RWPE2 (cell line): Measurements from ENCODE around the gene RNF150.

Experiments
- ATAC-seq: fragments of 200-7000 bp; cut with Tn5 transposase; 3 replicates; pipeline ENCODE4 v1.9.1; 2021; ENCODE audit warnings: low read depth
- DNase-seq: peaks from one replicate; pipeline ENCODE4 v3.0.0-alpha.2; 2020; ENCODE audit warnings: low spot score
- H3K27ac ChIP-seq: fragments of 450-650 bp; 2 replicates; pipeline ENCODE4 v1.5.1; 2017; ENCODE audit warnings: mild to moderate bottlenecking; ENCODE audit not compliant: poor library complexity, severe bottlenecking
- H3K27me3 ChIP-seq: fragments of 250-450 bp; sonication (Bioruptor Pico); 2 replicates; pipeline ENCODE4 v1.5.1; 2021; ENCODE audit warnings: mild to moderate bottlenecking, moderate library complexity; ENCODE audit not compliant: insufficient read depth, poor library complexity, severe bottlenecking
- H3K36me3 ChIP-seq: fragments of 250-450 bp; sonication (Bioruptor Pico); 2 replicates; pipeline ENCODE4 v1.5.1; 2020; ENCODE audit warnings: low read depth, mild to moderate bottlenecking, moderate library complexity
- H3K4me1 ChIP-seq: fragments of 250-450 bp; sonication (Bioruptor Pico); 2 replicates; pipeline ENCODE4 v1.5.1; 2021; ENCODE audit warnings: mild to moderate bottlenecking, moderate library complexity; ENCODE audit not compliant: insufficient read depth, poor library complexity, severe bottlenecking
- H3K4me3 ChIP-seq: fragments of 250-450 bp; sonication (Bioruptor Pico); 2 replicates; pipeline ENCODE4 v1.5.1; 2021; ENCODE audit warnings: mild to moderate bottlenecking, moderate library complexity; ENCODE audit not compliant: severe bottlenecking
- H3K9me3 ChIP-seq: fragments of 250-450 bp; sonication (Bioruptor Pico); 2 replicates; pipeline ENCODE4 v1.5.1; 2021; ENCODE audit warnings: mild to moderate bottlenecking, moderate library complexity; ENCODE audit not compliant: severe bottlenecking
- TF ChIP-seq, protein P1 (sequence below): fragments of 450-650 bp; IDR thresholded peaks from one replicate; pipeline ENCODE4 v1.5.1; 2017; ENCODE audit warnings: mild to moderate bottlenecking, moderate library complexity; ENCODE audit not compliant: poor library complexity, severe bottlenecking

Gene RNF150

GRCh38 chr4:141074098-141074878, 59.0 kb downstream of the RNF150 start:
- Histone ChIP-seq H3K4me1 (no peaks in the 10 kb centered on the region), H3K4me3 (no peak overlapping the region), H3K27me3 (no peaks in the 10 kb centered on the region), H3K9me3 (no peaks in the 10 kb centered on the region), H3K27ac (no peak overlapping the region), H3K36me3 (no peaks in the 10 kb centered on the region)
- TF ChIP-seq, protein P1, sequence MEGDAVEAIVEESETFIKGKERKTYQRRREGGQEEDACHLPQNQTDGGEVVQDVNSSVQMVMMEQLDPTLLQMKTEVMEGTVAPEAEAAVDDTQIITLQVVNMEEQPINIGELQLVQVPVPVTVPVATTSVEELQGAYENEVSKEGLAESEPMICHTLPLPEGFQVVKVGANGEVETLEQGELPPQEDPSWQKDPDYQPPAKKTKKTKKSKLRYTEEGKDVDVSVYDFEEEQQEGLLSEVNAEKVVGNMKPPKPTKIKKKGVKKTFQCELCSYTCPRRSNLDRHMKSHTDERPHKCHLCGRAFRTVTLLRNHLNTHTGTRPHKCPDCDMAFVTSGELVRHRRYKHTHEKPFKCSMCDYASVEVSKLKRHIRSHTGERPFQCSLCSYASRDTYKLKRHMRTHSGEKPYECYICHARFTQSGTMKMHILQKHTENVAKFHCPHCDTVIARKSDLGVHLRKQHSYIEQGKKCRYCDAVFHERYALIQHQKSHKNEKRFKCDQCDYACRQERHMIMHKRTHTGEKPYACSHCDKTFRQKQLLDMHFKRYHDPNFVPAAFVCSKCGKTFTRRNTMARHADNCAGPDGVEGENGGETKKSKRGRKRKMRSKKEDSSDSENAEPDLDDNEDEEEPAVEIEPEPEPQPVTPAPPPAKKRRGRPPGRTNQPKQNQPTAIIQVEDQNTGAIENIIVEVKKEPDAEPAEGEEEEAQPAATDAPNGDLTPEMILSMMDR = no peak
- DNase-seq (no peak), ATAC-seq (no peak)

DNA sequence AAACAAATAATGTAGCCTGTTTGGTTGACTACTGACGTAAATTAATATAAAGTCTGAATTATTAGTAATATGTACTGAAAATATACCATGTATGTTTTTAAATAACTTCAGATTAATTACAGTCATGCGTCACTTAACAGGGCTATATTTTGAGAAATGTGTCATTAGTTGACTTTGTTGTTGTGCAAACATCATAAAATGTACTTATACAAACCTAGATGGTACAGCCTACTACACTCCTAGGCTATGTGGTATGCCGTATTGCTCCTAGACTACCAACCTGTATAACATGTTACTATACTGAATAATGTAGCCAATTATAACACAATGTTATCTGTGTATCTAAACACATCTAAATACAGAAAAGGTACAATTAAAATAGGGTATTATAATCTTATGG, 66.6 kb downstream of the RNF150 start:
- no peak overlapping the region for H3K4me3 ChIP-seq
- TF ChIP-seq, protein P1 = no peak
- no peak overlapping the region for H3K27ac ChIP-seq
- no peaks in the 10 kb centered on the region for H3K27me3 ChIP-seq
- H3K36me3 ChIP-seq = no peaks in the 10 kb centered on the region
- ATAC-seq (no peak), DNase-seq (no peak)
- no peaks in the 10 kb centered on the region for H3K4me1 ChIP-seq
- H3K9me3 ChIP-seq = no peaks in the 10 kb centered on the region

DNA sequence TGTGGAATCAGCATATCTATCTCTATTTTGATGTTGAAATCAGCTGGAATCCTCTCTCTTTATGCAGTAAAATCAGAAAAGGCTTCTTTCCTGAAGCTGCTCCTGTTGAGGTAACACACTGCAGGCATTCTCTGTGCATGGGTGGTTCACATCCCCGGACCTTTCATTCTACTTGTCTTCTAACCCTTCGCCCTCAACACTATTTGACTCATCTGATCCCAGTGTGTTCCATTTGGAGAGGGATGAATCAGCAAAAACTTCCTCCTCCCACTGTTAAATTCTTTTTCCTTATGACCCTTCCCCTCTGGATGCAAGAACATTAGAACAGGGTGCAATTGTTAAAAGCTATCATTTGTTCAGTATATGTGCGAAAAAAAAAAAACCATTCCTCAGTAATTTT, 67.4 kb downstream of the RNF150 start:
- Histone ChIP-seq H3K36me3 (no peaks in the 10 kb centered on the region), H3K27me3 (no peaks in the 10 kb centered on the region), H3K27ac (no peak overlapping the region), H3K4me1 (no peaks in the 10 kb centered on the region), H3K9me3 (no peaks in the 10 kb centered on the region), H3K4me3 (no peak overlapping the region)
- DNase-seq = no peak
- TF ChIP-seq, protein P1 = no peak
- no peak for ATAC-seq

GRCh38 chr4:141062651-141063050, 70.6 kb downstream of the RNF150 start:
- ATAC-seq (no peak), DNase-seq (no peak)
- Histone ChIP-seq H3K36me3 (no peaks in the 10 kb centered on the region), H3K9me3 (no peaks in the 10 kb centered on the region), H3K4me3 (no peak overlapping the region), H3K27me3 (no peaks in the 10 kb centered on the region), H3K27ac (no peak overlapping the region), H3K4me1 (no peaks in the 10 kb centered on the region)
- TF ChIP-seq, protein P1 = no peak
